Measurements from ENCODE around the gene PPFIBP1.

PPFIBP1 gene

GRCh38 chr12:27491226-27491625 is 32.8 kb upstream of the PPFIBP1 start:
- TF ChIP-seq CTCF (IDR thresholded peaks at IDR 0.05), result no peak

GRCh38 chr12:27493260-27493940 is 30.6 kb upstream of the PPFIBP1 start:
- no peak for TF ChIP-seq CTCF (IDR thresholded peaks at IDR 0.05)

GRCh38 chr12:27497446-27497845 is 26.6 kb upstream of the PPFIBP1 start:
- TF ChIP-seq CTCF (IDR thresholded peaks at IDR 0.05), result no peak

GRCh38 chr12:27498149-27498548 is 25.9 kb upstream of the PPFIBP1 start:
- no peak for TF ChIP-seq CTCF (IDR thresholded peaks at IDR 0.05)

GRCh38 chr12:27498761-27499160 is 25.2 kb upstream of the PPFIBP1 start:
- TF ChIP-seq CTCF (IDR thresholded peaks at IDR 0.05), result no peak

GRCh38 chr12:27499377-27499776 is 24.6 kb upstream of the PPFIBP1 start:
- TF ChIP-seq CTCF (IDR thresholded peaks at IDR 0.05), result no peak

- TF ChIP-seq CTCF (IDR thresholded peaks at IDR 0.05), result no peak
These were observed 23.5 kb upstream of the PPFIBP1 start for GRCh38 chr12:27500546-27500945.

- no peak for TF ChIP-seq CTCF (IDR thresholded peaks at IDR 0.05)
These were observed 22.0 kb upstream of the PPFIBP1 start for GRCh38 chr12:27502021-27502435.

Data from LNCAP (cell line).